B cell (primary cell): ENCODE results near the gene CNTNAP2.

ENCODE experiments used
- EZH2 ChIP-seq: IDR thresholded peaks from 2 replicates; pipeline ENCODE4 v1.6.1; 2012; ENCODE audit warnings: borderline replicate concordance, low read depth, mild to moderate bottlenecking, moderate library complexity, low read length; ENCODE audit not compliant: insufficient read depth, poor library complexity, severe bottlenecking
- TF ChIP-seq, protein P1 (sequence below): fragments of 200-600 bp; IDR thresholded peaks from one replicate; pipeline ENCODE4 v1.8.0; 2022; ENCODE audit warnings: antibody characterized with exemption, mild to moderate bottlenecking

- TF ChIP-seq, protein P1, sequence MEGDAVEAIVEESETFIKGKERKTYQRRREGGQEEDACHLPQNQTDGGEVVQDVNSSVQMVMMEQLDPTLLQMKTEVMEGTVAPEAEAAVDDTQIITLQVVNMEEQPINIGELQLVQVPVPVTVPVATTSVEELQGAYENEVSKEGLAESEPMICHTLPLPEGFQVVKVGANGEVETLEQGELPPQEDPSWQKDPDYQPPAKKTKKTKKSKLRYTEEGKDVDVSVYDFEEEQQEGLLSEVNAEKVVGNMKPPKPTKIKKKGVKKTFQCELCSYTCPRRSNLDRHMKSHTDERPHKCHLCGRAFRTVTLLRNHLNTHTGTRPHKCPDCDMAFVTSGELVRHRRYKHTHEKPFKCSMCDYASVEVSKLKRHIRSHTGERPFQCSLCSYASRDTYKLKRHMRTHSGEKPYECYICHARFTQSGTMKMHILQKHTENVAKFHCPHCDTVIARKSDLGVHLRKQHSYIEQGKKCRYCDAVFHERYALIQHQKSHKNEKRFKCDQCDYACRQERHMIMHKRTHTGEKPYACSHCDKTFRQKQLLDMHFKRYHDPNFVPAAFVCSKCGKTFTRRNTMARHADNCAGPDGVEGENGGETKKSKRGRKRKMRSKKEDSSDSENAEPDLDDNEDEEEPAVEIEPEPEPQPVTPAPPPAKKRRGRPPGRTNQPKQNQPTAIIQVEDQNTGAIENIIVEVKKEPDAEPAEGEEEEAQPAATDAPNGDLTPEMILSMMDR = no peak
- TF ChIP-seq EZH2 = no peak
Observed at GRCh38 chr7:147653456-147653855, 1536.9 kb downstream of the CNTNAP2 start.
